Lung (tissue), 12 donors: Measurements from ENCODE around the gene PRICKLE1. TPM values are rescaled to one million over a fixed set of nuclear protein-coding genes. Genes with fewer than 3 reads are reported as not detected.

ENCODE experiments used
- ATAC-seq: fragments of 200-7000 bp; cut with Tn5 transposase; one replicate; pipeline ENCODE4 v1.9.1; 2020; ENCODE audit warnings: moderate number of reproducible peaks; ENCODE audit not compliant: insufficient read depth, low FRiP score
- DNase-seq, 3 donors: peaks; one replicate each; pipeline ENCODE4 v3.0.0-alpha.2; 2013 to 2017
- H3K27ac ChIP-seq, 2 donors: one replicate each; pipeline ENCODE4 v1.5.1; 2013; ENCODE audit warnings: mild to moderate bottlenecking in 2 of 2, moderate library complexity in 2 of 2, control low read depth in 1 of 2, inconsistent platforms in 1 of 2, low read depth in 1 of 2, low read length in 1 of 2
- H3K27me3 ChIP-seq, 3 donors: one replicate each; pipeline ENCODE4 v1.5.1; 2013; ENCODE audit warnings: low read length in 2 of 3; ENCODE audit not compliant: control insufficient read depth in 3 of 3, insufficient read depth in 3 of 3
- H3K36me3 ChIP-seq, 4 donors: one replicate each; pipeline ENCODE4 v1.5.1; 2013; ENCODE audit warnings: low read length in 4 of 4, mild to moderate bottlenecking in 1 of 4, moderate library complexity in 1 of 4; ENCODE audit not compliant: control insufficient read depth in 4 of 4, insufficient read depth in 4 of 4
- H3K4me1 ChIP-seq, 5 donors: one replicate each; pipeline ENCODE4 v1.5.1; 2013; ENCODE audit warnings: low read length in 5 of 5, mild to moderate bottlenecking in 2 of 5, moderate library complexity in 1 of 5; ENCODE audit not compliant: control insufficient read depth in 5 of 5, insufficient read depth in 5 of 5
- H3K4me3 ChIP-seq: one replicate; pipeline ENCODE4 v1.5.1; 2013; ENCODE audit warnings: mild to moderate bottlenecking, control low read depth, moderate library complexity
- H3K9ac ChIP-seq, 2 donors: one replicate each; pipeline ENCODE4 v1.5.1; 2013; ENCODE audit warnings: low read length in 2 of 2, control low read depth in 1 of 2; ENCODE audit not compliant: insufficient read depth in 1 of 2
- H3K9me3 ChIP-seq, 4 donors: one replicate each; pipeline ENCODE4 v1.5.1; 2013; ENCODE audit warnings: low read length in 3 of 4, mild to moderate bottlenecking in 1 of 4, moderate library complexity in 1 of 4; ENCODE audit not compliant: control insufficient read depth in 4 of 4, insufficient read depth in 3 of 4
- CTCF ChIP-seq: IDR thresholded peaks from 2 replicates; pipeline ENCODE4 v1.5.1; 2012; ENCODE audit warnings: mild to moderate bottlenecking; ENCODE audit errors: control extremely low read depth, extremely low read depth
- WGBS, 2 donors: extraction: QIAGEN DNeasy Blood & Tissue Kit; methylation state at CpG; one replicate each; pipeline ENCODE4 v1.1.7; 2013; 5-methylcytosine and 5-hydroxymethylcytosine counted together
- polyA plus RNA-seq, 2 donors: library from polyadenylated mRNA; stranded (reverse); fragments of 200-250 nt; gene quantifications; one replicate each; pipeline ENCODE4 v1.2.1, GENCODE V29; 2013
- total RNA-seq, 2 donors: library from RNA; depleted of rRNA in 1 of 2; stranded (reverse); fragments of >200 nt in 1 of 2; gene quantifications; one replicate each; pipeline ENCODE4 v1.2.1, GENCODE V29; 2014 to 2021
- donor health status: control.
- donor health status: control.
- donor health status: Bipolar disorder and iron deficiency.
- donor health status: healthy.
- donor health status: DM: yes; HTN: yes; CAD: no.

The PRICKLE1 gene
- total and polyA plus RNA-seq, 4 donors: 2.1 to 60.1 (median 7.8) TPM

- H3K4me1 ChIP-seq: peaks cover 0 to 4% (median 0%) of the 10 kb centered on the region in 5 donors
- ATAC-seq: no peak
- H3K4me3 ChIP-seq: no peak overlapping the region
- H3K27me3 ChIP-seq: no peaks in the 10 kb centered on the region
- no peak overlapping the region for H3K27ac ChIP-seq
- WGBS, 2 donors: 96 to 98% methylated on average over 21 of the region's 21 CpGs
- H3K36me3 ChIP-seq: no peaks in the 10 kb centered on the region
- H3K9ac ChIP-seq: no peak overlapping the region
- no peaks in the 10 kb centered on the region for H3K9me3 ChIP-seq
- TF ChIP-seq CTCF: no peak
- no peak for DNase-seq
Observed at GRCh38 chr12:42636993-42637392, 47.4 kb upstream of the PRICKLE1 start.

- Histone ChIP-seq H3K27me3 (no peaks in the 10 kb centered on the region), H3K36me3 (no peaks in the 10 kb centered on the region), H3K27ac (no peak overlapping the region), H3K9me3 (no peaks in the 10 kb centered on the region), H3K4me1 (no peaks in the 10 kb centered on the region), H3K9ac (no peak overlapping the region), H3K4me3 (no peak overlapping the region)
- WGBS, 2 donors: 70 to 84% methylated on average over 4 of the region's 4 CpGs
- DNase-seq: no peak
- TF ChIP-seq CTCF: no peak
- no peak for ATAC-seq
Observed at GRCh38 chr12:42633594-42633993, 44.0 kb upstream of the PRICKLE1 start.

- Histone ChIP-seq H3K4me1 (no peaks in the 10 kb centered on the region), H3K27me3 (no peaks in the 10 kb centered on the region), H3K36me3 (no peaks in the 10 kb centered on the region), H3K27ac (no peak overlapping the region), H3K9me3 (no peaks in the 10 kb centered on the region), H3K9ac (no peak overlapping the region), H3K4me3 (no peak overlapping the region)
- DNase-seq (no peak), ATAC-seq (no peak)
- WGBS, 2 donors: 73 to 88% methylated on average over 1 of the region's 1 CpG
- no peak for TF ChIP-seq CTCF
Observed at GRCh38 chr12:42631513-42631912, 42.0 kb upstream of the PRICKLE1 start.

GRCh38 chr12:42630314-42630713 lies 40.8 kb upstream of the PRICKLE1 start:
- peaks cover 0 to 1% (median 0%) of the 10 kb centered on the region in 4 donors for H3K9me3 ChIP-seq
- DNase-seq (no peak), ATAC-seq (no peak)
- H3K4me3 ChIP-seq: no peak overlapping the region
- no peak for TF ChIP-seq CTCF
- no peaks in the 10 kb centered on the region for H3K4me1 ChIP-seq
- H3K27ac ChIP-seq: no peak overlapping the region
- H3K36me3 ChIP-seq: no peaks in the 10 kb centered on the region
- H3K27me3 ChIP-seq: no peaks in the 10 kb centered on the region
- no peak overlapping the region for H3K9ac ChIP-seq
- 80 to 81% methylated on average over 1 of the region's 1 CpG for WGBS, 2 donors
